ENCODE results near the gene DESI2.

Gene DESI2

GRCh38 chr1:244705261-244706234, 52.6 kb downstream of the DESI2 start (continued):
- TF ChIP-seq CSRNP3 (CRISPR knock-in tag; IDR thresholded peaks at IDR 0.05) (no peak), BACH2 (CRISPR knock-in tag; IDR thresholded peaks at IDR 0.05; ENCODE audit: borderline replicate concordance) (no peak), ZC3H10 (CRISPR knock-in tag; IDR thresholded peaks at IDR 0.05) (no peak), PPARA (CRISPR knock-in tag; IDR thresholded peaks at IDR 0.05; ENCODE audit: borderline replicate concordance) (no peak), CREB5 (CRISPR knock-in tag; IDR thresholded peaks at IDR 0.05; ENCODE audit: low read depth) (no peak)

- TF ChIP-seq RARB (CRISPR knock-in tag; IDR thresholded peaks at IDR 0.05): no peak
- TF ChIP-seq ZNF8 (CRISPR knock-in tag; IDR thresholded peaks at IDR 0.05): no peak
- no peak for TF ChIP-seq ZNF70 (CRISPR knock-in tag; IDR thresholded peaks at IDR 0.05)
- TF ChIP-seq ZFP3 (CRISPR knock-in tag; IDR thresholded peaks at IDR 0.05): no peak
- TF ChIP-seq CSRNP3 (CRISPR knock-in tag; IDR thresholded peaks at IDR 0.05): no peak
- no peak for TF ChIP-seq ARNTL (CRISPR knock-in tag; IDR thresholded peaks at IDR 0.05; ENCODE audit: borderline replicate concordance, low read depth)
- no peak for TF ChIP-seq TOX (CRISPR knock-in tag; IDR thresholded peaks at IDR 0.05; ENCODE audit: borderline replicate concordance)
- no peak for TF ChIP-seq SNAI2 (CRISPR knock-in tag; IDR thresholded peaks at IDR 0.05)
These were observed 56.1 kb downstream of the DESI2 start for GRCh38 chr1:244709076-244709475.

GRCh38 chr1:244709476-244710368, 56.8 kb downstream of the DESI2 start:
- no peak for ATAC-seq
- TF ChIP-seq GLIS3 (CRISPR knock-in tag; IDR thresholded peaks at IDR 0.05): no peak
- no peak for TF ChIP-seq TOX (CRISPR knock-in tag; IDR thresholded peaks at IDR 0.05; ENCODE audit: borderline replicate concordance)
- no peak for TF ChIP-seq CSDC2 (CRISPR knock-in tag; IDR thresholded peaks at IDR 0.05)
- no peak for TF ChIP-seq ISL1 (CRISPR knock-in tag; IDR thresholded peaks at IDR 0.05)
- no peak for TF ChIP-seq ZC3H10 (CRISPR knock-in tag; IDR thresholded peaks at IDR 0.05)
- no peak for TF ChIP-seq PATZ1 (CRISPR knock-in tag; IDR thresholded peaks at IDR 0.05; ENCODE audit: borderline replicate concordance)
- TF ChIP-seq ZNF565 (CRISPR knock-in tag; conservative IDR thresholded peaks at IDR 0.05; ENCODE audit: low read depth): no peak
- no peak for TF ChIP-seq ZFP30 (CRISPR knock-in tag; IDR thresholded peaks at IDR 0.05)
- no peak for TF ChIP-seq CSRNP3 (CRISPR knock-in tag; IDR thresholded peaks at IDR 0.05)
- no peak for TF ChIP-seq CREB5 (CRISPR knock-in tag; IDR thresholded peaks at IDR 0.05; ENCODE audit: low read depth)
- no peak for TF ChIP-seq ZNF70 (CRISPR knock-in tag; IDR thresholded peaks at IDR 0.05)
- TF ChIP-seq OSR1 (CRISPR knock-in tag; IDR thresholded peaks at IDR 0.05): no peak
- TF ChIP-seq SNAI2 (CRISPR knock-in tag; IDR thresholded peaks at IDR 0.05): no peak
- TF ChIP-seq TSHZ2 (CRISPR knock-in tag; IDR thresholded peaks at IDR 0.05): no peak
- no peak for TF ChIP-seq PPARA (CRISPR knock-in tag; IDR thresholded peaks at IDR 0.05; ENCODE audit: borderline replicate concordance)
- TF ChIP-seq RARB (CRISPR knock-in tag; IDR thresholded peaks at IDR 0.05): no peak
- no peak for TF ChIP-seq ARNTL (CRISPR knock-in tag; IDR thresholded peaks at IDR 0.05; ENCODE audit: borderline replicate concordance, low read depth)

More at GRCh38 chr1:244709076-244709475, 56.1 kb downstream of the DESI2 start:
- no peak for ATAC-seq

Measured in SK-N-SH treated with all-trans-retinoic acid at 6 μM for 48 hours (cell line).